ENCODE data around the gene RDH11.

RDH11 gene

DNA sequence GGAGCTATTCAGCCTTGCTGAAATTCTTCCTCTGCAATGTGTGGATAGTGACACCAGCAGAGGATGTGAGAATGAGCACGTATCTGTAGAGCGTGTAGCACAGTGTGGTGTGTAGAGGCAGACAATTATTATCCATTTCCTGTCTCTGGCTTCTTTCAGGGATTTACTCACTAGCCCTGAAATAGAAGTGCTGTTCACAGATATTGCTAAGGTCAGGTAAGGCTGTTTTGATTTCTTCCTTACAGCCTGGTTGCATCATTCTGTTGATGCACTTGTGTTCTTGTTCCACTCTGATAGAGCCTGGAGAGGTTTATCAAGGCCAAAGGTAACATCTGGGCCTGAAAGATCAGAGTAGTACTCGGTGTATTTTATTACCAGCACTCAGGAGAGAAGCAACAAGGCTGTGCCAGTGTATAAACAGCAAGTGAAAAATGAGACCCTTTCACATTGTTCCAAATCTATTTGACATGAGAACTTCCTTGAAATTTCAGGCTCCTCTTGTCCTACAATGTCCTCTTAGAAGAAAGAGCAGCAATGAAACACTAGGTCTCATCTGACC lies 59.1 kb downstream of the RDH11 start:
- Histone ChIP-seq H3F3A (ENCODE audit: insufficient read depth, low read length) (no peaks in the 10 kb centered on the region), H3K27me3 (replicated peaks; ENCODE audit: insufficient read depth, low read length) (no peaks in the 10 kb centered on the region), H3K4me3 (ENCODE audit: low read length) (no peak overlapping the region), H3K4me1 (ENCODE audit: low read length) (no peaks in the 10 kb centered on the region), H2AFZ (ENCODE audit: low read length) (no peak overlapping the region), H3K4me2 (ENCODE audit: low read depth, low read length) (no peak overlapping the region), H3K36me3 (replicated peaks; ENCODE audit: insufficient read depth, low read length) (no peaks in the 10 kb centered on the region), H3K9ac (ENCODE audit: low read length) (no peak overlapping the region), H3K9me2 (replicated peaks; ENCODE audit: insufficient read depth, low read length) (no peaks in the 10 kb centered on the region), H4K20me1 (ENCODE audit: insufficient read depth, low read length) (no peaks in the 10 kb centered on the region), H3K9me3 (replicated peaks; ENCODE audit: insufficient read depth, low read length) (no peaks in the 10 kb centered on the region), H3K79me2 (ENCODE audit: low read length) (no peaks in the 10 kb centered on the region), H3K27ac (ENCODE audit: low read length) (no peak overlapping the region)
- TF ChIP-seq EZH2phosphoT487 (IDR thresholded peaks at IDR 0.05; ENCODE audit: low read length): no peak
- TF ChIP-seq EZH2 (optimal IDR thresholded peaks at IDR 0.05; ENCODE audit: low read depth, low read length): no peak
- TF ChIP-seq, protein P1, sequence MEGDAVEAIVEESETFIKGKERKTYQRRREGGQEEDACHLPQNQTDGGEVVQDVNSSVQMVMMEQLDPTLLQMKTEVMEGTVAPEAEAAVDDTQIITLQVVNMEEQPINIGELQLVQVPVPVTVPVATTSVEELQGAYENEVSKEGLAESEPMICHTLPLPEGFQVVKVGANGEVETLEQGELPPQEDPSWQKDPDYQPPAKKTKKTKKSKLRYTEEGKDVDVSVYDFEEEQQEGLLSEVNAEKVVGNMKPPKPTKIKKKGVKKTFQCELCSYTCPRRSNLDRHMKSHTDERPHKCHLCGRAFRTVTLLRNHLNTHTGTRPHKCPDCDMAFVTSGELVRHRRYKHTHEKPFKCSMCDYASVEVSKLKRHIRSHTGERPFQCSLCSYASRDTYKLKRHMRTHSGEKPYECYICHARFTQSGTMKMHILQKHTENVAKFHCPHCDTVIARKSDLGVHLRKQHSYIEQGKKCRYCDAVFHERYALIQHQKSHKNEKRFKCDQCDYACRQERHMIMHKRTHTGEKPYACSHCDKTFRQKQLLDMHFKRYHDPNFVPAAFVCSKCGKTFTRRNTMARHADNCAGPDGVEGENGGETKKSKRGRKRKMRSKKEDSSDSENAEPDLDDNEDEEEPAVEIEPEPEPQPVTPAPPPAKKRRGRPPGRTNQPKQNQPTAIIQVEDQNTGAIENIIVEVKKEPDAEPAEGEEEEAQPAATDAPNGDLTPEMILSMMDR (IDR thresholded peaks at IDR 0.05; ENCODE audit: low read length): no peak
- DNase-seq: no peak

- no peak overlapping the region for H3K4me3 ChIP-seq (ENCODE audit: low read length)
- H3K27me3 ChIP-seq (replicated peaks; ENCODE audit: insufficient read depth, low read length): no peaks in the 10 kb centered on the region
Measured at GRCh38 chr14:67633451-67634147, 62.0 kb downstream of the RDH11 start.

DNA sequence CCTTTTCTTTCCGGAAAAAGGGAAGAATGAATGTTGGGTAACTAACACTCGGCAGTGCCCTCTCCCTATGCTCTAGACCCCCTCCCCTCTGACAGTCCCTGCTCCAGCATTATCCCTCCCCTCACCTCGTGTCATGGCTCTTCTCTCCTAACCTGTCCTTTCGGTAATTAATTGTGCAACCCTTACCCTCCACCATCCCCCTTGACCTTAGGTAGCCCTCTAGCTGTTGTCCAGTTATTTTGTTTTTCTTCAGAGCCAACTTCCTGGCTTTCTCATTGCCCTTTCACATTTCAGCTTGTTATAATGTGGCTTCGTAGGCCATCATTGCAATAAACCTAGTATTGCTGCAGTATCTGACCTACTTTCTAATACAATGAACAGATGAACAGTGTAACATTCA lies 64.6 kb downstream of the RDH11 start:
- no peak for DNase-seq

More at GRCh38 chr14:67633451-67634147, 62.0 kb downstream of the RDH11 start:
- Histone ChIP-seq H3K9ac (ENCODE audit: low read length) (no peak overlapping the region), H3K4me2 (ENCODE audit: low read depth, low read length) (no peak overlapping the region), H3K4me1 (ENCODE audit: low read length) (no peaks in the 10 kb centered on the region), H3K9me3 (replicated peaks; ENCODE audit: insufficient read depth, low read length) (no peaks in the 10 kb centered on the region), H3K79me2 (ENCODE audit: low read length) (no peaks in the 10 kb centered on the region), H3K9me2 (replicated peaks; ENCODE audit: insufficient read depth, low read length) (no peaks in the 10 kb centered on the region), H3K36me3 (replicated peaks; ENCODE audit: insufficient read depth, low read length) (no peaks in the 10 kb centered on the region), H3F3A (ENCODE audit: insufficient read depth, low read length) (no peaks in the 10 kb centered on the region), H4K20me1 (ENCODE audit: insufficient read depth, low read length) (no peaks in the 10 kb centered on the region), H3K27ac (ENCODE audit: low read length) (no peak overlapping the region), H2AFZ (ENCODE audit: low read length) (no peak overlapping the region)
- no peak for DNase-seq
- no peak for TF ChIP-seq EZH2 (optimal IDR thresholded peaks at IDR 0.05; ENCODE audit: low read depth, low read length)
- TF ChIP-seq, protein P1 (IDR thresholded peaks at IDR 0.05; ENCODE audit: low read length): no peak
- TF ChIP-seq EZH2phosphoT487 (IDR thresholded peaks at IDR 0.05; ENCODE audit: low read length): no peak

More for the DNA sequence above, 64.6 kb downstream of the RDH11 start:
- no peaks in the 10 kb centered on the region for H3K4me1 ChIP-seq (ENCODE audit: low read length)
- no peaks in the 10 kb centered on the region for H3K9me3 ChIP-seq (replicated peaks; ENCODE audit: insufficient read depth, low read length)
- H3K9ac ChIP-seq (ENCODE audit: low read length): no peak overlapping the region
- H3K4me2 ChIP-seq (ENCODE audit: low read depth, low read length): no peak overlapping the region
- no peaks in the 10 kb centered on the region for H3K9me2 ChIP-seq (replicated peaks; ENCODE audit: insufficient read depth, low read length)
- TF ChIP-seq, protein P1 (IDR thresholded peaks at IDR 0.05; ENCODE audit: low read length): no peak
- no peak for TF ChIP-seq EZH2phosphoT487 (IDR thresholded peaks at IDR 0.05; ENCODE audit: low read length)
- no peak for TF ChIP-seq EZH2 (optimal IDR thresholded peaks at IDR 0.05; ENCODE audit: low read depth, low read length)
- no peak overlapping the region for H3K4me3 ChIP-seq (ENCODE audit: low read length)
- H3F3A ChIP-seq (ENCODE audit: insufficient read depth, low read length): no peaks in the 10 kb centered on the region
- H3K36me3 ChIP-seq (replicated peaks; ENCODE audit: insufficient read depth, low read length): no peaks in the 10 kb centered on the region
- no peaks in the 10 kb centered on the region for H3K27me3 ChIP-seq (replicated peaks; ENCODE audit: insufficient read depth, low read length)
- H3K79me2 ChIP-seq (ENCODE audit: low read length): no peaks in the 10 kb centered on the region
- no peak overlapping the region for H2AFZ ChIP-seq (ENCODE audit: low read length)
- H4K20me1 ChIP-seq (ENCODE audit: insufficient read depth, low read length): no peaks in the 10 kb centered on the region
- H3K27ac ChIP-seq (ENCODE audit: low read length): no peak overlapping the region
